IMR-90 (cell line): Measurements from ENCODE around the gene HHIP. TPM values are rescaled to one million over a fixed set of nuclear protein-coding genes. Genes with fewer than 3 reads are reported as not detected.
A peak's percentile ranks its signal among the peaks of the same experiment; 100 is the strongest.

Experiments used
- ATAC-seq: fragments of 200-7000 bp; cut with Tn5 transposase; 2 replicates; pipeline ENCODE4 v1.9.1; 2020; ENCODE audit warnings: low read depth, mild to moderate bottlenecking, moderate library complexity
- BruUV-seq: library from RNA; stranded (reverse); fragments of 400-500 nt; replicated peaks from 2 replicates; lab custom pipeline; 2021; lab: Mats Ljungman, UMichigan
- CTCF ChIA-PET: fragments of 300-600 bp; formaldehyde crosslinking; extraction: SDS; loops from one replicate; lab custom pipeline; 2021; ENCODE audit warnings: antibody characterized with exemption; lab: Yijun Ruan, JAX
- POLR2A ChIA-PET: fragments of 300-600 bp; sonication (Branson Sonifier 250); formaldehyde crosslinking; loops from one replicate; lab custom pipeline; 2022; ENCODE audit warnings: antibody characterized with exemption; ENCODE audit not compliant: unreplicated experiment; lab: Charles Lee
- DNase-seq: peaks from one replicate; pipeline ENCODE4 v3.0.0; 2013
- H2AFZ ChIP-seq: replicated peaks from 2 replicates; pipeline ENCODE3; 2013; ENCODE audit warnings: low read length, mild to moderate bottlenecking; ENCODE audit not compliant: poor library complexity
- H2AK5ac ChIP-seq: 2 replicates; pipeline ENCODE4 v1.6.1; 2013; ENCODE audit warnings: low read depth, low read length, inconsistent platforms
- H2AK9ac ChIP-seq: replicated peaks from 2 replicates; pipeline ENCODE3; 2013; ENCODE audit warnings: mild to moderate bottlenecking, low read depth, low read length, moderate library complexity; ENCODE audit not compliant: poor library complexity
- H2BK120ac ChIP-seq: 2 replicates; pipeline ENCODE4 v1.6.1; 2013; ENCODE audit warnings: low read depth, low read length, inconsistent platforms
- H2BK15ac ChIP-seq: 3 replicates; pipeline ENCODE4 v1.6.1; 2013; ENCODE audit warnings: low read depth, low read length, inconsistent platforms
- H2BK20ac ChIP-seq: 2 replicates; pipeline ENCODE4 v1.6.1; 2013; ENCODE audit warnings: low read depth, mild to moderate bottlenecking, inconsistent platforms, low read length, moderate library complexity
- H2BK5ac ChIP-seq: 2 replicates; pipeline ENCODE4 v1.6.1; 2013; ENCODE audit warnings: mild to moderate bottlenecking, low read depth, low read length, inconsistent platforms; ENCODE audit not compliant: poor library complexity, severe bottlenecking
- H3K14ac ChIP-seq: replicated peaks from 2 replicates; pipeline ENCODE4 v1.6.1; 2013; ENCODE audit warnings: low read depth, low read length, inconsistent platforms
- H3K18ac ChIP-seq: 2 replicates; pipeline ENCODE4 v1.6.1; 2013; ENCODE audit warnings: low read depth, low read length, control low read depth
- H3K23ac ChIP-seq: 2 replicates; pipeline ENCODE4 v1.6.1; 2013; ENCODE audit warnings: low read depth, low read length, inconsistent platforms
- H3K27ac ChIP-seq: 2 replicates; pipeline ENCODE4 v1.5.1; 2013; ENCODE audit warnings: mild to moderate bottlenecking, control low read depth, low read length; ENCODE audit not compliant: insufficient read depth
- H3K27me3 ChIP-seq: 2 replicates; pipeline ENCODE4 v1.6.1; 2013; ENCODE audit warnings: low read length; ENCODE audit not compliant: control insufficient read depth, insufficient read depth
- H3K36me3 ChIP-seq: 2 replicates; pipeline ENCODE4 v1.6.1; 2013; ENCODE audit warnings: low read length, mixed read lengths; ENCODE audit not compliant: control insufficient read depth, insufficient read depth
- H3K4ac ChIP-seq: 2 replicates; pipeline ENCODE4 v1.6.1; 2013; ENCODE audit warnings: low read depth, low read length, inconsistent platforms
- H3K4me1 ChIP-seq: 2 replicates; pipeline ENCODE4 v1.6.1; 2013; ENCODE audit warnings: low read length, mixed read lengths; ENCODE audit not compliant: control insufficient read depth, insufficient read depth
- H3K4me2 ChIP-seq: 2 replicates; pipeline ENCODE4 v1.6.1; 2013; ENCODE audit warnings: low read depth, mild to moderate bottlenecking, control low read depth, low read length, moderate library complexity
- H3K4me3 ChIP-seq: 2 replicates; pipeline ENCODE4 v1.5.1; 2013; ENCODE audit warnings: low read depth, mild to moderate bottlenecking, control low read depth, low read length, moderate library complexity; ENCODE audit not compliant: insufficient read depth
- H3K56ac ChIP-seq: 2 replicates; pipeline ENCODE4 v1.6.1; 2013; ENCODE audit warnings: low read length, inconsistent platforms; ENCODE audit not compliant: insufficient read depth; ENCODE audit errors: extremely low read depth
- H3K79me1 ChIP-seq, 2 experiments: 2 replicates each; pipeline ENCODE4 v1.6.1; 2013; ENCODE audit warnings: low read length in 2 of 2, inconsistent platforms in 1 of 2, low read depth in 1 of 2
- H3K9ac ChIP-seq: 2 replicates; pipeline ENCODE4 v1.6.1; 2013; ENCODE audit warnings: low read depth, low read length, control low read depth
- H3K9me1 ChIP-seq: 2 replicates; pipeline ENCODE4 v1.6.1; 2013; ENCODE audit warnings: low read length, inconsistent platforms; ENCODE audit not compliant: insufficient read depth
- H3K9me3 ChIP-seq: 2 replicates; pipeline ENCODE4 v1.6.1; 2013; ENCODE audit warnings: low read length; ENCODE audit not compliant: control insufficient read depth, insufficient read depth
- H4K20me1 ChIP-seq: 2 replicates; pipeline ENCODE4 v1.6.1; 2013; ENCODE audit warnings: low read length, inconsistent platforms; ENCODE audit not compliant: insufficient read depth
- H4K5ac ChIP-seq: 2 replicates; pipeline ENCODE4 v1.6.1; 2013; ENCODE audit warnings: mild to moderate bottlenecking, low read depth, low read length, control low read depth
- H4K8ac ChIP-seq, 2 experiments: 2 replicates each; pipeline ENCODE4 v1.6.1; 2013; ENCODE audit warnings: low read depth in 2 of 2, low read length in 2 of 2, control low read depth in 1 of 2, inconsistent platforms in 1 of 2
- H4K91ac ChIP-seq: 2 replicates; pipeline ENCODE4 v1.6.1; 2013; ENCODE audit warnings: low read depth, low read length, inconsistent platforms; ENCODE audit not compliant: insufficient read depth
- BHLHE40 ChIP-seq: fragments of 150-350 bp; IDR thresholded peaks from 2 replicates; pipeline ENCODE4 v1.6.1; 2016; ENCODE audit warnings: mild to moderate bottlenecking, low read depth, low read length
- CEBPB ChIP-seq: IDR thresholded peaks from 2 replicates; pipeline ENCODE4 v1.6.1; 2012; ENCODE audit warnings: low read depth, low read length, improper control_type of control experiment
- CHD1 ChIP-seq: IDR thresholded peaks from 2 replicates; pipeline ENCODE4 v1.6.1; 2012; ENCODE audit warnings: low read depth, low read length, improper control_type of control experiment
- FOS ChIP-seq: fragments of 150-350 bp; IDR thresholded peaks from 2 replicates; pipeline ENCODE4 v1.6.1; 2016; ENCODE audit warnings: low read depth, low read length
- MAFK ChIP-seq: IDR thresholded peaks from 2 replicates; pipeline ENCODE4 v1.6.1; 2012; ENCODE audit warnings: low read depth, low read length, improper control_type of control experiment
- MAZ ChIP-seq: IDR thresholded peaks from 2 replicates; pipeline ENCODE4 v1.6.1; 2012; ENCODE audit warnings: low read depth, mild to moderate bottlenecking, low read length, improper control_type of control experiment, moderate library complexity, borderline replicate concordance
- MXI1 ChIP-seq: IDR thresholded peaks from 2 replicates; pipeline ENCODE4 v1.6.1; 2012; ENCODE audit warnings: low read depth, mild to moderate bottlenecking, low read length, moderate library complexity, borderline replicate concordance
- NFE2L2 ChIP-seq: fragments of 150-350 bp; IDR thresholded peaks from 2 replicates; pipeline ENCODE4 v1.6.1; 2016; ENCODE audit warnings: low read depth, mild to moderate bottlenecking, low read length
- RAD21 ChIP-seq: IDR thresholded peaks from 2 replicates; pipeline ENCODE4 v1.6.1; 2012; ENCODE audit warnings: low read length, improper control_type of control experiment
- RCOR1 ChIP-seq: IDR thresholded peaks from 2 replicates; pipeline ENCODE4 v1.6.1; 2012; ENCODE audit warnings: mild to moderate bottlenecking, low read length, improper control_type of control experiment; ENCODE audit not compliant: insufficient replicate concordance
- RFX5 ChIP-seq: IDR thresholded peaks from 2 replicates; pipeline ENCODE4 v1.8.0; 2012; ENCODE audit warnings: low read depth, mild to moderate bottlenecking, low read length, moderate library complexity
- SMC3 ChIP-seq: fragments of 150-350 bp; IDR thresholded peaks from 2 replicates; pipeline ENCODE4 v1.6.1; 2016; ENCODE audit warnings: low read depth, mild to moderate bottlenecking, antibody characterized with exemption, low read length, moderate library complexity
- WGBS, 2 experiments: methylation state at CpG; one replicate each; pipeline versions ENCODE4 v1.1.5 to v1.1.7; 2013; ENCODE audit warnings: missing lambda C conversion rate in 2 of 2; ENCODE audit not compliant: insufficient read length in 1 of 2; ENCODE audit errors: extremely low coverage in 2 of 2; 5-methylcytosine and 5-hydroxymethylcytosine counted together
- dilution Hi-C: fragments of 300-500 bp; cut with HindIII; formaldehyde crosslinking; loops from one replicate; pipeline ENCODE4 v1.14.3; 2018; ENCODE audit warnings: low sequenced_read_pairs; ENCODE audit not compliant: unreplicated experiment
- in situ Hi-C: fragments of 300-500 bp; cut with MboI; formaldehyde crosslinking; loops from 3 replicates; pipeline ENCODE4 v1.14.3; 2019; ENCODE audit warnings: low sequenced_read_pairs, inconsistent platforms, mixed read lengths
- intact Hi-C: fragments of 100-400 bp; cut with micrococcal nuclease; formaldehyde crosslinking; loops from 2 replicates; pipeline ENCODE4 v1.10.0; 2022
- polyA plus RNA-seq, 3 experiments: library from polyadenylated mRNA; depleted of rRNA; stranded (reverse); fragments of >200 nt; gene quantifications; 2 replicates each; pipeline ENCODE4 v1.2.3, GENCODE V29; 2012; ENCODE audit warnings: low replicate concordance in 1 of 3
- total RNA-seq: library from RNA; depleted of rRNA; stranded (reverse); fragments of >200 nt; gene quantifications from 2 replicates; pipeline ENCODE4 v1.2.3, GENCODE V29; 2012
- TF ChIP-seq, protein P1 (sequence below): fragments of 150-350 bp; IDR thresholded peaks from 2 replicates; pipeline ENCODE4 v1.6.1; 2016; ENCODE audit warnings: low read depth, mild to moderate bottlenecking, low read length, moderate library complexity, borderline replicate concordance
- TF ChIP-seq, protein P2 (sequence below): conservative IDR thresholded peaks from 2 replicates; pipeline ENCODE4 v1.5.1; 2012; ENCODE audit warnings: mild to moderate bottlenecking, low read depth, low read length, improper control_type of control experiment
- TF ChIP-seq, protein P3 (sequence below): fragments of 150-350 bp; IDR thresholded peaks from 2 replicates; pipeline ENCODE4 v1.6.1; 2017; ENCODE audit warnings: mild to moderate bottlenecking, antibody characterized with exemption, low read length, low read depth

HHIP gene
- total and polyA plus RNA-seq, 2 of the 4 experiments (the other 2 are of a cell fraction): 6.6 to 9.6 TPM

- no peak overlapping the region for H3K18ac ChIP-seq
- H3K4me3 ChIP-seq: no peak overlapping the region
- H2AK9ac ChIP-seq: no peak overlapping the region
- no CpG with 5 or more reads among the region's 3 CpGs for WGBS, 2 experiments
- intact Hi-C loops: no loop called here
- H3K79me1 ChIP-seq: no peaks in the 10 kb centered on the region
- H3K23ac ChIP-seq: no peak overlapping the region
- no peaks in the 10 kb centered on the region for H4K20me1 ChIP-seq
- H3K36me3 ChIP-seq: no peaks in the 10 kb centered on the region
- no peak overlapping the region for H3K14ac ChIP-seq
- CTCF ChIA-PET: no interaction called here
- no peak for TF ChIP-seq NFE2L2
- no peak for TF ChIP-seq RFX5
- TF ChIP-seq, protein P1, sequence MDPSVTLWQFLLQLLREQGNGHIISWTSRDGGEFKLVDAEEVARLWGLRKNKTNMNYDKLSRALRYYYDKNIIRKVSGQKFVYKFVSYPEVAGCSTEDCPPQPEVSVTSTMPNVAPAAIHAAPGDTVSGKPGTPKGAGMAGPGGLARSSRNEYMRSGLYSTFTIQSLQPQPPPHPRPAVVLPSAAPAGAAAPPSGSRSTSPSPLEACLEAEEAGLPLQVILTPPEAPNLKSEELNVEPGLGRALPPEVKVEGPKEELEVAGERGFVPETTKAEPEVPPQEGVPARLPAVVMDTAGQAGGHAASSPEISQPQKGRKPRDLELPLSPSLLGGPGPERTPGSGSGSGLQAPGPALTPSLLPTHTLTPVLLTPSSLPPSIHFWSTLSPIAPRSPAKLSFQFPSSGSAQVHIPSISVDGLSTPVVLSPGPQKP: no peak
- no peak for TF ChIP-seq CHD1
- TF ChIP-seq MAFK: no peak
- no peak for TF ChIP-seq MAZ
- TF ChIP-seq, protein P2, sequence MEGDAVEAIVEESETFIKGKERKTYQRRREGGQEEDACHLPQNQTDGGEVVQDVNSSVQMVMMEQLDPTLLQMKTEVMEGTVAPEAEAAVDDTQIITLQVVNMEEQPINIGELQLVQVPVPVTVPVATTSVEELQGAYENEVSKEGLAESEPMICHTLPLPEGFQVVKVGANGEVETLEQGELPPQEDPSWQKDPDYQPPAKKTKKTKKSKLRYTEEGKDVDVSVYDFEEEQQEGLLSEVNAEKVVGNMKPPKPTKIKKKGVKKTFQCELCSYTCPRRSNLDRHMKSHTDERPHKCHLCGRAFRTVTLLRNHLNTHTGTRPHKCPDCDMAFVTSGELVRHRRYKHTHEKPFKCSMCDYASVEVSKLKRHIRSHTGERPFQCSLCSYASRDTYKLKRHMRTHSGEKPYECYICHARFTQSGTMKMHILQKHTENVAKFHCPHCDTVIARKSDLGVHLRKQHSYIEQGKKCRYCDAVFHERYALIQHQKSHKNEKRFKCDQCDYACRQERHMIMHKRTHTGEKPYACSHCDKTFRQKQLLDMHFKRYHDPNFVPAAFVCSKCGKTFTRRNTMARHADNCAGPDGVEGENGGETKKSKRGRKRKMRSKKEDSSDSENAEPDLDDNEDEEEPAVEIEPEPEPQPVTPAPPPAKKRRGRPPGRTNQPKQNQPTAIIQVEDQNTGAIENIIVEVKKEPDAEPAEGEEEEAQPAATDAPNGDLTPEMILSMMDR: no peak
- TF ChIP-seq BHLHE40: no peak
- no peak for TF ChIP-seq SMC3
- TF ChIP-seq, protein P3, sequence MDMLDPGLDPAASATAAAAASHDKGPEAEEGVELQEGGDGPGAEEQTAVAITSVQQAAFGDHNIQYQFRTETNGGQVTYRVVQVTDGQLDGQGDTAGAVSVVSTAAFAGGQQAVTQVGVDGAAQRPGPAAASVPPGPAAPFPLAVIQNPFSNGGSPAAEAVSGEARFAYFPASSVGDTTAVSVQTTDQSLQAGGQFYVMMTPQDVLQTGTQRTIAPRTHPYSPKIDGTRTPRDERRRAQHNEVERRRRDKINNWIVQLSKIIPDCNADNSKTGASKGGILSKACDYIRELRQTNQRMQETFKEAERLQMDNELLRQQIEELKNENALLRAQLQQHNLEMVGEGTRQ: no peak
- no peak for TF ChIP-seq RAD21
- TF ChIP-seq RCOR1: no peak
- TF ChIP-seq CEBPB: no peak
- no peak for TF ChIP-seq FOS
- no peak for TF ChIP-seq MXI1
- no peak overlapping the region for H3K27ac ChIP-seq
- no peak overlapping the region for H3K4ac ChIP-seq
- no peak overlapping the region for H2BK5ac ChIP-seq
- no peak overlapping the region for H4K5ac ChIP-seq
- H2BK20ac ChIP-seq: no peak overlapping the region
- dilution Hi-C loops: no loop called here
- H3K9me3 ChIP-seq: no peaks in the 10 kb centered on the region
- no peak overlapping the region for H4K8ac ChIP-seq
- no peak overlapping the region for H2AK5ac ChIP-seq
- H3K56ac ChIP-seq: no peak overlapping the region
- DNase-seq (peak; percentile 30), ATAC-seq (no peak)
- in situ Hi-C loops: no loop called here
- peak overlapping the region; percentile 27; the same call in 1 of the 2 replicates for H3K4me2 ChIP-seq
- H2AFZ ChIP-seq: no peak overlapping the region
- no peak overlapping the region for H4K91ac ChIP-seq
- H3K9me1 ChIP-seq: no peaks in the 10 kb centered on the region
- POLR2A ChIA-PET: no interaction called here
- H3K4me1 ChIP-seq: no peaks in the 10 kb centered on the region; the same call in 1 of the 2 replicates
- no peak overlapping the region for H2BK120ac ChIP-seq
- H3K9ac ChIP-seq: no peak overlapping the region
- no TSS peak for BruUV-seq
- H2BK15ac ChIP-seq: no peak overlapping the region
- H3K27me3 ChIP-seq: no peaks in the 10 kb centered on the region
Measured at GRCh38 chr4:144685911-144686310, 40.0 kb downstream of the HHIP start.
